PC-9 (cell line): ENCODE results near the gene CDC42BPG.

Experiments
- EZH2 ChIP-seq: fragments of 200-600 bp; sonication (generic); IDR thresholded peaks from 2 replicates; pipeline ENCODE4 v1.8.0; 2017; ENCODE audit warnings: antibody characterized with exemption, low read depth
- TF ChIP-seq, protein P1 (sequence below): fragments of 200-600 bp; sonication (generic); conservative IDR thresholded peaks from 2 replicates; pipeline ENCODE4 v1.6.1; 2017; ENCODE audit warnings: mixed run types, antibody characterized with exemption, mild to moderate bottlenecking, moderate library complexity

GRCh38 chr11:64869571-64870175, 25.2 kb upstream of the CDC42BPG start:
- TF ChIP-seq EZH2: no peak
- TF ChIP-seq, protein P1, sequence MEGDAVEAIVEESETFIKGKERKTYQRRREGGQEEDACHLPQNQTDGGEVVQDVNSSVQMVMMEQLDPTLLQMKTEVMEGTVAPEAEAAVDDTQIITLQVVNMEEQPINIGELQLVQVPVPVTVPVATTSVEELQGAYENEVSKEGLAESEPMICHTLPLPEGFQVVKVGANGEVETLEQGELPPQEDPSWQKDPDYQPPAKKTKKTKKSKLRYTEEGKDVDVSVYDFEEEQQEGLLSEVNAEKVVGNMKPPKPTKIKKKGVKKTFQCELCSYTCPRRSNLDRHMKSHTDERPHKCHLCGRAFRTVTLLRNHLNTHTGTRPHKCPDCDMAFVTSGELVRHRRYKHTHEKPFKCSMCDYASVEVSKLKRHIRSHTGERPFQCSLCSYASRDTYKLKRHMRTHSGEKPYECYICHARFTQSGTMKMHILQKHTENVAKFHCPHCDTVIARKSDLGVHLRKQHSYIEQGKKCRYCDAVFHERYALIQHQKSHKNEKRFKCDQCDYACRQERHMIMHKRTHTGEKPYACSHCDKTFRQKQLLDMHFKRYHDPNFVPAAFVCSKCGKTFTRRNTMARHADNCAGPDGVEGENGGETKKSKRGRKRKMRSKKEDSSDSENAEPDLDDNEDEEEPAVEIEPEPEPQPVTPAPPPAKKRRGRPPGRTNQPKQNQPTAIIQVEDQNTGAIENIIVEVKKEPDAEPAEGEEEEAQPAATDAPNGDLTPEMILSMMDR: no peak
